Activated B cell treated with CpG ODN at 0.5 μM for 24 hours (primary cell): ENCODE data around the gene EEF1AKMT4. TPM values are rescaled to one million over a fixed set of nuclear protein-coding genes. Genes with fewer than 3 reads are reported as not detected.
"Not testable (repeated sequence)": the region's sequence is repeated elsewhere in the genome, so short reads cannot be mapped to it uniquely, and the experiment has no call there.

Experiments
- ATAC-seq: fragments of 200-7000 bp; cut with Tn5 transposase; one replicate; pipeline ENCODE4 v1.10.0; 2021; ENCODE audit warnings: low read depth, mild to moderate bottlenecking, moderate library complexity
- CTCF ChIA-PET: fragments of 350-600 bp; sonication (Branson Sonifier 250); formaldehyde crosslinking; loops from one replicate; lab custom pipeline; 2021; ENCODE audit warnings: antibody characterized with exemption; lab: Charles Lee
- POLR2A ChIA-PET: fragments of 350-600 bp; sonication (Branson Sonifier 250); formaldehyde crosslinking; loops from one replicate; lab custom pipeline; 2021; ENCODE audit warnings: antibody characterized with exemption; lab: Charles Lee
- DNase-seq: peaks from one replicate; pipeline ENCODE4 v3.0.0; 2022
- H3K27ac Mint-ChIP-seq: one replicate; pipeline ENCODE4 v1.8.0; 2020; ENCODE audit warnings: mixed read lengths
- H3K27me3 Mint-ChIP-seq: one replicate; pipeline ENCODE4 v1.8.0; 2021; ENCODE audit warnings: mixed read lengths
- H3K36me3 Mint-ChIP-seq: one replicate; pipeline ENCODE4 v1.8.0; 2021; ENCODE audit warnings: low read depth, mixed read lengths
- H3K4me1 Mint-ChIP-seq: one replicate; pipeline ENCODE4 v1.8.0; 2021; ENCODE audit warnings: mixed read lengths
- H3K4me3 Mint-ChIP-seq: one replicate; pipeline ENCODE4 v1.8.0; 2020; ENCODE audit warnings: mild to moderate bottlenecking, mixed read lengths
- H3K9me3 Mint-ChIP-seq: one replicate; pipeline ENCODE4 v1.8.0; 2020; ENCODE audit warnings: mixed read lengths
- intact Hi-C: fragments of 100-400 bp; cut with micrococcal nuclease; formaldehyde crosslinking; loops from one replicate; pipeline ENCODE4 v1.15.1; 2024
- total RNA-seq: library from RNA; stranded (reverse); gene quantifications from 2 replicates; pipeline ENCODE4 v1.2.3, GENCODE V29; 2022
- TF ChIP-seq, protein P1 (sequence below): fragments of 200-600 bp; IDR thresholded peaks from one replicate; pipeline ENCODE4 v1.8.0; 2022; ENCODE audit warnings: antibody characterized with exemption, mild to moderate bottlenecking

EEF1AKMT4 gene
- total RNA-seq, 1 donor from 2014 or later = 2.9 TPM

DNA sequence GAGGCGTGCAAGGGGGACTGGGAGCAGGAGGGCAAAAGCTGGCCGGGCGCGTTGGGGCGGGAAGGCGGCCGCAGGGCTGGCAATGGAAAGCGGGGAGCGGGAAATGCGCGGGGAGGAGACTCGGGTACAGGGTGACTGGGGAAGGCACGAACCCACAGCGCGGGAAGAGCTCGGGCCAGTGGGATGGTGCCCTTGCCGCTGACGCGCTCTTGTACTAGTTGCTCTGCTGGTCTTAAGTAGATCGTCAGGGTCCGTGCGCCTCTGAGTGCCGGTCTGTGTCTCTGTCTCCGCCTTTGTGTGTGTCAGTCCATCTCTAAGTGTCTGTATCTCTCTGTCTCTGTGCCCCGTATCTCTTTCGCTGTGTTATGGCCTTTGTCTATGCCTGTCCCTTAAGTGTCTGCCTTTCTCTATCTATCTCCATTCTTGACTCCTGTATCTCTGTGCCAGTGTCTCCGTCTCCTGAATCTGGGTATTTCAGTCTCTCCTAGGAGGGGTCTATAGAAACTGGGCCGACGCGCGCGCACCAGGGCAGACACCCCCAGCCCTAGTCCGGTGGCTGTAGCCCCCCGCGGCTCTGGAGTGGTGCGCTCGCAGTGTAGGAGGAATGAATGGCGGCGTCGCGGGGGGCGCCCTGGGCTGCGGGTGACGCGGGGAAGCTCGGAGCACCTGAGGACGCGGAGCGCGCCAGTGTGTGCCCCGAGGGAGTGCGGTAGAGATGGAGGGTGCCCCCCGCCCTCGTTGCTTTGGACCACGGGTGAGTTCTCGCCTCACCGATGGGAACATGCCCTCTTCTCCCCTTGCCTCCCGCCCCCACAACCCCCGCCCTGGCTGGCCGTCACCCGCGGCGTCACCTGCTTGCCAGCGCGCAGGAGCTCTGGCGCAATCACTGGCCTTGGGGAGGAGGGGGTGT is 12.6 kb downstream of the EEF1AKMT4 start:
- ChIA-PET CTCF (interaction anchor here (1.3 to 2.4 kb wide), 2 partner anchors 34 to 495 kb away, joined by 3 to 8 read pairs; no protein-coding TSS in a partner anchor), POLR2A (interaction anchor here (0.6 to 1.5 kb wide), 5 partner anchors 9 to 127 kb away, joined by 3 to 6 read pairs (median 3); partner anchors contain the start of genes EEF1AKMT4 and EIF2B5)
- TF ChIP-seq, protein P1, sequence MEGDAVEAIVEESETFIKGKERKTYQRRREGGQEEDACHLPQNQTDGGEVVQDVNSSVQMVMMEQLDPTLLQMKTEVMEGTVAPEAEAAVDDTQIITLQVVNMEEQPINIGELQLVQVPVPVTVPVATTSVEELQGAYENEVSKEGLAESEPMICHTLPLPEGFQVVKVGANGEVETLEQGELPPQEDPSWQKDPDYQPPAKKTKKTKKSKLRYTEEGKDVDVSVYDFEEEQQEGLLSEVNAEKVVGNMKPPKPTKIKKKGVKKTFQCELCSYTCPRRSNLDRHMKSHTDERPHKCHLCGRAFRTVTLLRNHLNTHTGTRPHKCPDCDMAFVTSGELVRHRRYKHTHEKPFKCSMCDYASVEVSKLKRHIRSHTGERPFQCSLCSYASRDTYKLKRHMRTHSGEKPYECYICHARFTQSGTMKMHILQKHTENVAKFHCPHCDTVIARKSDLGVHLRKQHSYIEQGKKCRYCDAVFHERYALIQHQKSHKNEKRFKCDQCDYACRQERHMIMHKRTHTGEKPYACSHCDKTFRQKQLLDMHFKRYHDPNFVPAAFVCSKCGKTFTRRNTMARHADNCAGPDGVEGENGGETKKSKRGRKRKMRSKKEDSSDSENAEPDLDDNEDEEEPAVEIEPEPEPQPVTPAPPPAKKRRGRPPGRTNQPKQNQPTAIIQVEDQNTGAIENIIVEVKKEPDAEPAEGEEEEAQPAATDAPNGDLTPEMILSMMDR = no peak
- no peak overlapping the region for H3K27ac Mint-ChIP-seq
- no peaks in the 10 kb centered on the region for H3K36me3 Mint-ChIP-seq
- H3K4me3 Mint-ChIP-seq = peak overlapping the region; percentile 79
- H3K27me3 Mint-ChIP-seq = peaks cover 55% of the 10 kb centered on the region
- H3K4me1 Mint-ChIP-seq = peaks cover 28% of the 10 kb centered on the region
- intact Hi-C loops = loop anchor here (1.0 to 5.0 kb wide), 3 partner anchors 12 to 37 kb away; partner anchors contain the start of genes PSMD2 and VWA5B2
- peaks cover 1% of the 10 kb centered on the region for H3K9me3 Mint-ChIP-seq
- DNase-seq (no peak), ATAC-seq (no peak)

DNA sequence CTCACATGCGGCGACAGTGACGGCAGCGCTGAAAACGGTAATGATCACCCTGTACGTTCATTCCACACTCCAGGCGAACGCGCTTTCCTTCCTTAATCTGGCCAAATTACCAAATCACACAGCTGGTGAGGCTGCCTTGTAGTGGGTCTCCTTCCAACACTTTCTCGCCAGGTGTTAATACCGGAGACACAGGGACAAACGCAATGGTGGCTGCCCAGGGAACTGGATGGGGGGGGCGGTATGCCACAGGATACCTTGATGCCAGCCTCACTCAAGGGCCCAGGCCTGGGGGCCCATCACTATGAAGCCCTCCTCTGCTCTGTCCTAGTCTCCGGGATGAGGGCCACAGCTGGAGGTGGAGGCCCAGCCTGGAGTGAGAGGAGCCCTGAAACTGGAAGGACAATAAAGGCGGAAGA is 13.3 kb downstream of the EEF1AKMT4 start:
- Mint-ChIP-seq H3K27me3 (peaks cover 58% of the 10 kb centered on the region), H3K9me3 (peaks cover 4% of the 10 kb centered on the region), H3K27ac (no peak overlapping the region), H3K4me3 (peak overlapping the region; percentile 52), H3K36me3 (no peaks in the 10 kb centered on the region), H3K4me1 (peaks cover 28% of the 10 kb centered on the region)
- intact Hi-C loops = loop anchor here (5.0 kb wide), 1 partner anchor 35 kb away; the partner anchor contains the start of gene VWA5B2
- DNase-seq = no peak
- CTCF ChIA-PET = interaction anchor here (1.3 kb wide), 1 partner anchor 496 kb away, joined by 3 read pairs; no protein-coding TSS in a partner anchor
- ATAC-seq = no peak
- TF ChIP-seq, protein P1 = no peak
- POLR2A ChIA-PET = interaction anchor here (0.6 to 1.5 kb wide), 4 partner anchors 10 to 128 kb away, joined by 3 to 6 read pairs (median 3); partner anchors contain the start of genes EEF1AKMT4 and EIF2B5

DNA sequence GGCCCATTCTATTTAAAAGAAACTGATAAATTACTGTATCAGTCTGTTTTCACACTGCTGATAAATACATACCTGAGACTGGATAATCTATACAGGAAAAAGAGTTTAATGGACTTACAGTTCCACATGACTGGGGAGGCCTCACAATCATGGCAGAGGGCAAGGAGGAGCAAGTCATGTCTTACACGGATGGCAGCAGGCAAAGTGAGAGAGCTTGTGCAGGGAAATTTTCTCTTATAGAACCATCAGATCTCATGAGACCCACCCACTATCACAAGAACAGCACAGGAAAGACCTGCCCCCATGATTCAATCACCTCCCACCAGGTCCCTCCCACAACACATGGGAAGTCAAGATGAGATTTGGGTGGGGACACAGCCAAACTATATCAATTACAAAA is 17.8 kb downstream of the EEF1AKMT4 start:
- ATAC-seq, H3K4me1 Mint-ChIP-seq, H3K36me3 Mint-ChIP-seq, intact Hi-C loops, CTCF ChIA-PET, H3K27ac Mint-ChIP-seq, H3K9me3 Mint-ChIP-seq, DNase-seq, H3K4me3 Mint-ChIP-seq, POLR2A ChIA-PET: not testable (repeated sequence)
- peaks cover 44% of the 10 kb centered on the region for H3K27me3 Mint-ChIP-seq

DNA sequence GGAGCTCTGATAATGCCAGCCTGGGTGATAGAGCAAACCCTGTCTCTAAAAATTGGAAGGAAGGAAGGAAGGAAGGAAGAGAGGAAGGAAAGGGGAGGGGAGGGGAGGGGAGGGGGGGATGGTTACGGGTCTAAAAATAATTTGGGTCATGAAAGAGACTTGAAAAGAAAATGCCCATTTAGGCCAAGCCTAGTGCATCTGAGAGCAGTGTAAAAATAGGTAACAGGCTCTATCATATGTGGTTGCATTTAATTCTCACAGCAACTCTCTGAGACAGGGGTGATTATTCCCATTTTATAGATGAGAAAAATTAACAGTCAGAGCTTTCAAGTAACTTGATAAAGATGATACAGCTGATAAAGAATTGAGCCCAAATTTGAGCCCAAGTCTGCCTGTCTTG is 22.8 kb downstream of the EEF1AKMT4 start:
- POLR2A ChIA-PET = no interaction called here
- CTCF ChIA-PET = no interaction called here
- H3K27me3 Mint-ChIP-seq = peaks cover 35% of the 10 kb centered on the region

DNA sequence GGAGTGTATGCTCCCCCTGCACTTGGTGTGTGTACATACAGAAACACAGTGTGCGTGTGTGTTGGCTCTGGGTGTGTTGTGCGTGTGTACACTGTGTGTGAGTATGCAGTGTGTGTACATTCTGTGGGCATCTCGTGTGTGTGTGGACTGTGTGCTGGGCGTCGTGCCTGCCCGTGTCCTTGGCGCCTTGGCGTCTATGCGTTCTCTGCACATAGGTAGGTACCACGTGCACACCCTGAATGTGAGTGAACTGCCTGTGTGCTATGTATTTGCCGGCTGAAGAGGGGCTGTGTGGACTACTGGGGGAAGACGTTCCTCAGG is 25.9 kb downstream of the EEF1AKMT4 start:
- no peak overlapping the region for H3K4me3 Mint-ChIP-seq
- TF ChIP-seq, protein P1 = no peak

More for the DNA sequence above, 22.8 kb downstream of the EEF1AKMT4 start:
- no peak for DNase-seq
- H3K27ac Mint-ChIP-seq = no peak overlapping the region
- intact Hi-C loops = no loop called here
- peaks cover 3% of the 10 kb centered on the region for H3K4me1 Mint-ChIP-seq
- no peaks in the 10 kb centered on the region for H3K36me3 Mint-ChIP-seq
- H3K9me3 Mint-ChIP-seq = peaks cover 1% of the 10 kb centered on the region
- TF ChIP-seq, protein P1 = no peak
- H3K4me3 Mint-ChIP-seq = no peak overlapping the region
- no peak for ATAC-seq

More for the DNA sequence above, 25.9 kb downstream of the EEF1AKMT4 start:
- POLR2A ChIA-PET = no interaction called here
- CTCF ChIA-PET = no interaction called here
- Mint-ChIP-seq H3K27ac (no peak overlapping the region), H3K27me3 (peaks cover 42% of the 10 kb centered on the region), H3K9me3 (no peaks in the 10 kb centered on the region), H3K36me3 (no peaks in the 10 kb centered on the region), H3K4me1 (peaks cover 3% of the 10 kb centered on the region)
- DNase-seq (no peak), ATAC-seq (no peak)
- intact Hi-C loops = no loop called here
